PC-3 (cell line): Measurements from ENCODE around the gene KCNQ1.

Experiments used
- CTCF ChIP-seq: fragments of 300-600 bp; sonication (generic); conservative IDR thresholded peaks from 2 replicates; pipeline ENCODE4 v1.5.1; 2017; ENCODE audit warnings: antibody characterized with exemption, low read depth, mild to moderate bottlenecking, low read length
- EZH2phosphoT487 ChIP-seq: fragments of 300-600 bp; sonication (generic); IDR thresholded peaks from 2 replicates; pipeline ENCODE4 v1.6.1; 2018; ENCODE audit warnings: mild to moderate bottlenecking, antibody characterized with exemption, low read length, borderline replicate concordance

DNA sequence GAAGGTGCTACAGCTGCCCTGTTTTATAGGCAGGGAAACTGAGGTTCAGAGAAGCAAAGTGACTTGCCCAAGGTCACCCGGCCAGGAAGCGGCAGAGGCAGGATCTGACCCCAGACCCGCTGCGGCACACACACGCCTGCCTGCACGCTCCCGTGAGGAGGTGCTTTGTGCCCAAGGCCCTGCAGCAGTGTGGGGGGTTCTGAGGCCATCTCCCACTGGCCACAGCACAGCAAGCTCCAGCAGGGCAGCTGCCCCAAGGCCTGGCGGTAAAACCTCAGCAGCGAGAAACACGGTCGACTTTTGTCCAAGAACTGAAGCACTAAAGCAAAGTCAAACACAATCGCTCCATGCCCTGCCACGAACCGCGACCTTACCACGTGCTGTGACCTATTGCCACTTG is 398.1 kb downstream of the KCNQ1 start:
- TF ChIP-seq CTCF (no peak), EZH2phosphoT487 (no peak)
